Sigmoid colon (tissue), 4 donors: ENCODE data around the gene CBFA2T2.

Source experiments
- CTCF ChIP-seq, 4 experiments: fragments of 450-650 bp in 3 of 4; fragments of 200-600 bp in 1 of 4; IDR thresholded peaks; one replicate each; pipeline ENCODE4 v1.5.1; 2016 to 2019; ENCODE audit warnings: antibody characterized with exemption in 4 of 4, mild to moderate bottlenecking in 3 of 4, moderate library complexity in 2 of 4
- POLR2A ChIP-seq, 2 donors: fragments of 450-650 bp; IDR thresholded peaks; one replicate each; pipeline ENCODE4 v1.6.1; 2016; ENCODE audit warnings: antibody characterized with exemption in 2 of 2, mild to moderate bottlenecking in 2 of 2, moderate library complexity in 2 of 2
- POLR2AphosphoS5 ChIP-seq, 4 donors: sonication (generic); formaldehyde crosslinking; IDR thresholded peaks; one replicate each; pipeline ENCODE4 v1.6.1; 2017; ENCODE audit warnings: antibody characterized with exemption in 4 of 4

- no peak for TF ChIP-seq CTCF (IDR thresholded peaks at IDR 0.05)
- TF ChIP-seq POLR2AphosphoS5 (IDR thresholded peaks at IDR 0.05): no peak
- TF ChIP-seq POLR2A (IDR thresholded peaks at IDR 0.05): no peak
Observed at GRCh38 chr20:33684533-33685327, 194.8 kb downstream of the CBFA2T2 start.
